SH-SY5Y (cell line): ENCODE results near the gene OGFOD2.

Experiments used
- GATA2 ChIP-seq: IDR thresholded peaks from 2 replicates; pipeline ENCODE4 v1.6.1; 2011; ENCODE audit warnings: mild to moderate bottlenecking, low read depth, low read length
- GATA3 ChIP-seq: IDR thresholded peaks from 2 replicates; pipeline ENCODE4 v1.6.1; 2011; ENCODE audit warnings: low read depth, mild to moderate bottlenecking, low read length, moderate library complexity

GRCh38 chr12:122985338-122986257 lies 10.6 kb downstream of the OGFOD2 start:
- TF ChIP-seq GATA2 (no peak), GATA3 (no peak)
